ENCODE data around the gene RNU6-1. TPM values are rescaled to one million over a fixed set of nuclear protein-coding genes. Genes with fewer than 3 reads are reported as not detected.

Gene RNU6-1
- polyA plus RNA-seq, 1 donor = not detected

GRCh38 chr15:67821784-67822440 is 17.9 kb downstream of the RNU6-1 start:
- DNase-seq (ENCODE audit: low read depth) = no peak

GRCh38 chr15:67820992-67821783 is 18.7 kb downstream of the RNU6-1 start:
- no peak for DNase-seq (ENCODE audit: low read depth)

- DNase-seq (ENCODE audit: low read depth) = no peak
Observed at GRCh38 chr15:67820122-67820991, 19.5 kb downstream of the RNU6-1 start.

- DNase-seq (ENCODE audit: low read depth) = no peak
Observed at GRCh38 chr15:67819636-67820035, 20.2 kb downstream of the RNU6-1 start.

GRCh38 chr15:67818464-67818863 is 21.4 kb downstream of the RNU6-1 start:
- DNase-seq (ENCODE audit: low read depth) = no peak

GRCh38 chr15:67816668-67817067 is 23.2 kb downstream of the RNU6-1 start:
- no peak for DNase-seq (ENCODE audit: low read depth)

GRCh38 chr15:67815036-67815592 is 24.7 kb downstream of the RNU6-1 start:
- DNase-seq (ENCODE audit: low read depth) = no peak

- DNase-seq (ENCODE audit: low read depth) = no peak
Observed at GRCh38 chr15:67813104-67813634, 26.7 kb downstream of the RNU6-1 start.

GRCh38 chr15:67812241-67812644 is 27.6 kb downstream of the RNU6-1 start:
- no peak for DNase-seq (ENCODE audit: low read depth)

GRCh38 chr15:67809866-67810265 is 30.0 kb downstream of the RNU6-1 start:
- no peak for DNase-seq (ENCODE audit: low read depth)

GRCh38 chr15:67809441-67809840 is 30.4 kb downstream of the RNU6-1 start:
- DNase-seq (ENCODE audit: low read depth) = no peak

- no peak for DNase-seq (ENCODE audit: low read depth)
Observed at GRCh38 chr15:67808821-67809220, 31.0 kb downstream of the RNU6-1 start.

GRCh38 chr15:67807836-67808235 is 32.0 kb downstream of the RNU6-1 start:
- no peak for DNase-seq (ENCODE audit: low read depth)

- no peak for DNase-seq (ENCODE audit: low read depth)
Observed at GRCh38 chr15:67807141-67807540, 32.7 kb downstream of the RNU6-1 start.

- no peak for DNase-seq (ENCODE audit: low read depth)
Observed at GRCh38 chr15:67806536-67806935, 33.3 kb downstream of the RNU6-1 start.

- DNase-seq (ENCODE audit: low read depth) = no peak
Observed at GRCh38 chr15:67805666-67806516, 34.0 kb downstream of the RNU6-1 start.

GRCh38 chr15:67805008-67805665 is 34.7 kb downstream of the RNU6-1 start:
- DNase-seq (ENCODE audit: low read depth) = no peak

- no peak for DNase-seq (ENCODE audit: low read depth)
Observed at GRCh38 chr15:67803996-67804843, 35.6 kb downstream of the RNU6-1 start.

GRCh38 chr15:67803299-67803698 is 36.5 kb downstream of the RNU6-1 start:
- no peak for DNase-seq (ENCODE audit: low read depth)
